Mesodermal cell (in vitro differentiated cells): Measurements from ENCODE around the gene NRDE2.

Experiments
- H3K27ac ChIP-seq: 2 replicates; pipeline ENCODE4 v1.7.0; 2013; ENCODE audit warnings: mild to moderate bottlenecking, low read depth, low read length, moderate library complexity; ENCODE audit not compliant: severe bottlenecking
- H3K36me3 ChIP-seq: 2 replicates; pipeline ENCODE4 v1.7.1; 2013; ENCODE audit warnings: mild to moderate bottlenecking, low read length, moderate library complexity; ENCODE audit not compliant: control insufficient read depth, insufficient read depth
- H3K4me1 ChIP-seq: one replicate; pipeline ENCODE4 v1.7.1; 2013; ENCODE audit warnings: mild to moderate bottlenecking, low read length; ENCODE audit not compliant: insufficient read depth, control insufficient read depth, poor library complexity, severe bottlenecking
- H3K4me3 ChIP-seq: 2 replicates; pipeline ENCODE4 v1.7.0; 2013; ENCODE audit warnings: low read length, control low read depth, mild to moderate bottlenecking; ENCODE audit not compliant: insufficient read depth, poor library complexity, severe bottlenecking; ENCODE audit errors: extremely low read depth
- H3K9me3 ChIP-seq: 2 replicates; pipeline ENCODE4 v1.7.1; 2013; ENCODE audit warnings: mild to moderate bottlenecking, low read length, moderate library complexity; ENCODE audit not compliant: control insufficient read depth
- WGBS, 2 experiments: methylation state at CpG; one replicate each; pipeline ENCODE4 v1.1.5; 2013; ENCODE audit warnings: missing lambda C conversion rate in 2 of 2; ENCODE audit not compliant: insufficient coverage in 2 of 2; 5-methylcytosine and 5-hydroxymethylcytosine counted together

Gene NRDE2

GRCh38 chr14:90361865-90362557, 30.3 kb upstream of the NRDE2 start:
- Histone ChIP-seq H3K4me1 (no peaks in the 10 kb centered on the region), H3K9me3 (no peaks in the 10 kb centered on the region), H3K27ac (no peak overlapping the region), H3K36me3 (no peaks in the 10 kb centered on the region), H3K4me3 (no peak overlapping the region)
- WGBS, 2 experiments: 92 to 100% methylated on average over 3 to 4 of the region's 7 CpGs

- Histone ChIP-seq H3K4me3 (no peak overlapping the region), H3K36me3 (no peaks in the 10 kb centered on the region), H3K9me3 (no peaks in the 10 kb centered on the region), H3K27ac (no peak overlapping the region), H3K4me1 (no peaks in the 10 kb centered on the region)
- 97 to 100% methylated on average over 3 of the region's 4 CpGs for WGBS, 2 experiments
Observed at GRCh38 chr14:90358359-90358758, 26.6 kb upstream of the NRDE2 start.

- no peak overlapping the region for H3K4me3 ChIP-seq
- H3K9me3 ChIP-seq: no peaks in the 10 kb centered on the region
- 100% methylated on average over 1 of the region's 1 CpG; no CpG with 5 or more reads in 1 of the 2 experiments for WGBS, 2 experiments
- no peaks in the 10 kb centered on the region for H3K36me3 ChIP-seq
- H3K27ac ChIP-seq: no peak overlapping the region
- no peaks in the 10 kb centered on the region for H3K4me1 ChIP-seq
Observed at GRCh38 chr14:90356925-90357324, 25.2 kb upstream of the NRDE2 start.

GRCh38 chr14:90355540-90356518, 24.1 kb upstream of the NRDE2 start:
- Histone ChIP-seq H3K4me1 (no peaks in the 10 kb centered on the region), H3K9me3 (no peaks in the 10 kb centered on the region), H3K27ac (no peak overlapping the region), H3K36me3 (no peaks in the 10 kb centered on the region), H3K4me3 (no peak overlapping the region)
- WGBS, 2 experiments: 83 to 95% methylated on average over 5 of the region's 8 CpGs

GRCh38 chr14:90354551-90355298, 23.0 kb upstream of the NRDE2 start:
- no peak overlapping the region for H3K27ac ChIP-seq
- H3K4me3 ChIP-seq: no peak overlapping the region
- WGBS, 2 experiments: 88 to 91% methylated on average over 15 of the region's 16 CpGs
- H3K4me1 ChIP-seq: no peaks in the 10 kb centered on the region
- no peaks in the 10 kb centered on the region for H3K9me3 ChIP-seq
- no peaks in the 10 kb centered on the region for H3K36me3 ChIP-seq

GRCh38 chr14:90349739-90350138, 18.0 kb upstream of the NRDE2 start:
- Histone ChIP-seq H3K4me3 (no peak overlapping the region), H3K27ac (no peak overlapping the region), H3K36me3 (no peaks in the 10 kb centered on the region), H3K9me3 (no peaks in the 10 kb centered on the region), H3K4me1 (no peaks in the 10 kb centered on the region)
- whole genome bisulfite sequencing, 2 experiments: 50 to 80% methylated on average over 2 to 4 of the region's 4 CpGs

GRCh38 chr14:90348270-90348669, 16.5 kb upstream of the NRDE2 start:
- Histone ChIP-seq H3K9me3 (no peaks in the 10 kb centered on the region), H3K27ac (no peak overlapping the region), H3K4me1 (no peaks in the 10 kb centered on the region), H3K36me3 (no peaks in the 10 kb centered on the region), H3K4me3 (no peak overlapping the region)
- no CpG with 5 or more reads among the region's 2 CpGs for WGBS, 2 experiments

- Histone ChIP-seq H3K36me3 (no peaks in the 10 kb centered on the region), H3K4me3 (no peak overlapping the region), H3K9me3 (no peaks in the 10 kb centered on the region), H3K4me1 (no peaks in the 10 kb centered on the region), H3K27ac (no peak overlapping the region)
Observed at GRCh38 chr14:90345239-90345557, 13.5 kb upstream of the NRDE2 start.

- 85 to 90% methylated on average over 2 to 5 of the region's 10 CpGs for WGBS, 2 experiments
- no peaks in the 10 kb centered on the region for H3K4me1 ChIP-seq
- H3K4me3 ChIP-seq: no peak overlapping the region
- no peaks in the 10 kb centered on the region for H3K36me3 ChIP-seq
- no peaks in the 10 kb centered on the region for H3K9me3 ChIP-seq
- H3K27ac ChIP-seq: no peak overlapping the region
Observed at GRCh38 chr14:90344331-90345238, 12.8 kb upstream of the NRDE2 start.

- H3K36me3 ChIP-seq: no peaks in the 10 kb centered on the region
- H3K9me3 ChIP-seq: no peaks in the 10 kb centered on the region
- H3K4me1 ChIP-seq: no peaks in the 10 kb centered on the region
- H3K4me3 ChIP-seq: no peak overlapping the region
- no peak overlapping the region for H3K27ac ChIP-seq
- WGBS, 2 experiments: 79 to 88% methylated on average over 3 to 4 of the region's 4 CpGs
Observed at GRCh38 chr14:90342327-90342726, 10.6 kb upstream of the NRDE2 start.
